Fibroblast of lung (primary cell): ENCODE results near the gene NCAN. TPM values are rescaled to one million over a fixed set of nuclear protein-coding genes. Genes with fewer than 3 reads are reported as not detected.

ENCODE experiments used
- DNase-seq, 2 donors: peaks; one replicate each; pipeline versions ENCODE4 v3.0.0 to v3.0.0-alpha.2; 2010; ENCODE audit warnings: low read depth in 2 of 2
- H2AFZ ChIP-seq: 2 replicates; pipeline ENCODE4 v1.5.1; 2012; ENCODE audit warnings: low read length, control low read depth, inconsistent platforms
- H3K27ac ChIP-seq: 2 replicates; pipeline ENCODE4 v1.5.1; 2011; ENCODE audit warnings: low read length, control low read depth; ENCODE audit not compliant: insufficient read depth
- H3K27me3 ChIP-seq: 2 replicates; pipeline ENCODE4 v1.5.1; 2011; ENCODE audit warnings: mild to moderate bottlenecking, low read length; ENCODE audit not compliant: control insufficient read depth, insufficient read depth
- H3K36me3 ChIP-seq: 2 replicates; pipeline ENCODE4 v1.5.1; 2011; ENCODE audit warnings: low read length; ENCODE audit not compliant: control insufficient read depth, insufficient read depth
- H3K4me1 ChIP-seq: 2 replicates; pipeline ENCODE4 v1.5.1; 2011; ENCODE audit warnings: low read length; ENCODE audit not compliant: control insufficient read depth, insufficient read depth; ENCODE audit errors: extremely low read depth
- H3K4me2 ChIP-seq: 2 replicates; pipeline ENCODE4 v1.5.1; 2011; ENCODE audit warnings: low read length, control low read depth; ENCODE audit not compliant: insufficient read depth; ENCODE audit errors: extremely low read depth
- H3K4me3 ChIP-seq, 4 experiments: fragments of 200-600 bp in 1 of 4; sonication (generic) in 1 of 4; replicated peaks in 1 of 4; 2 replicates each; pipeline ENCODE4 v1.5.1; 2011 to 2016; ENCODE audit warnings: low read length in 4 of 4, low read depth in 3 of 4, mild to moderate bottlenecking in 3 of 4, control low read depth in 2 of 4, inconsistent platforms in 1 of 4, mixed read lengths in 1 of 4; ENCODE audit not compliant: insufficient read depth in 1 of 4; ENCODE audit errors: control extremely low read depth in 1 of 4
- H3K79me2 ChIP-seq: 2 replicates; pipeline ENCODE4 v1.5.1; 2012; ENCODE audit warnings: mild to moderate bottlenecking, low read length, inconsistent platforms; ENCODE audit not compliant: control insufficient read depth, insufficient read depth
- H3K9ac ChIP-seq: 2 replicates; pipeline ENCODE4 v1.5.1; 2011; ENCODE audit warnings: mild to moderate bottlenecking, low read length, control low read depth; ENCODE audit not compliant: insufficient read depth
- H3K9me3 ChIP-seq: 2 replicates; pipeline ENCODE4 v1.5.1; 2012; ENCODE audit warnings: low read depth, low read length; ENCODE audit not compliant: control insufficient read depth, insufficient read depth
- H4K20me1 ChIP-seq: 2 replicates; pipeline ENCODE4 v1.5.1; 2011; ENCODE audit warnings: low read length; ENCODE audit not compliant: control insufficient read depth, insufficient read depth; ENCODE audit errors: extremely low read depth
- CTCF ChIP-seq, 2 donors: IDR thresholded peaks in 1 of 2; conservative IDR thresholded peaks in 1 of 2; 1 replicate in 1 of 2; 2 replicates in 1 of 2; pipeline ENCODE4 v1.5.1; 2011 to 2012; ENCODE audit warnings: low read length in 2 of 2, control low read depth in 1 of 2, inconsistent platforms in 1 of 2, low read depth in 1 of 2, mild to moderate bottlenecking in 1 of 2
- EZH2 ChIP-seq: IDR thresholded peaks from 2 replicates; pipeline ENCODE4 v1.5.1; 2012; ENCODE audit warnings: low read length, control low read depth, mild to moderate bottlenecking; ENCODE audit errors: missing control alignments
- polyA plus RNA-seq, 2 donors: library from polyadenylated mRNA; depleted of rRNA in 1 of 2; stranded (reverse) in 1 of 2; unstranded in 1 of 2; fragments of >200 nt; gene quantifications; 2 replicates each; pipeline ENCODE4 v1.2.1, GENCODE V29; 2011 to 2012; ENCODE audit warnings: missing spikeins in 1 of 2
- total RNA-seq: library from RNA; depleted of rRNA; stranded (reverse); fragments of >200 nt; gene quantifications from 2 replicates; pipeline ENCODE4 v1.2.1, GENCODE V29; 2014

The NCAN gene
- total and polyA plus RNA-seq, 2 donors (not counting 1 experiment from before 2014, with no cell fraction given): under 0.01 TPM; not detected in 1

GRCh38 chr19:19274716-19275565, 63.2 kb downstream of the NCAN start:
- peaks cover 9% of the 10 kb centered on the region for H3K27me3 ChIP-seq
- no peaks in the 10 kb centered on the region for H4K20me1 ChIP-seq
- H3K4me2 ChIP-seq: no peak overlapping the region
- peaks cover 20% of the 10 kb centered on the region for H3K36me3 ChIP-seq
- H3K27ac ChIP-seq: no peak overlapping the region
- H3K79me2 ChIP-seq: no peaks in the 10 kb centered on the region
- no peak overlapping the region for H3K9ac ChIP-seq
- TF ChIP-seq EZH2 (no peak), CTCF (conservative IDR thresholded peaks at IDR 0.05 in 1 of 2, IDR thresholded peaks at IDR 0.05 in 1 of 2; ENCODE audit: low read depth in 1 of 2, low read length in 2 of 2) (no peak)
- DNase-seq: no peak
- H3K4me3 ChIP-seq: no peak overlapping the region
- no peak overlapping the region for H2AFZ ChIP-seq
- no peaks in the 10 kb centered on the region for H3K4me1 ChIP-seq
- H3K9me3 ChIP-seq: no peaks in the 10 kb centered on the region

- Histone ChIP-seq H3K79me2 (no peaks in the 10 kb centered on the region), H3K27ac (no peak overlapping the region), H3K4me3 (no peak overlapping the region), H4K20me1 (no peaks in the 10 kb centered on the region), H3K9ac (no peak overlapping the region), H3K36me3 (peaks cover 22% of the 10 kb centered on the region), H3K4me2 (no peak overlapping the region), H2AFZ (no peak overlapping the region), H3K9me3 (no peaks in the 10 kb centered on the region), H3K4me1 (no peaks in the 10 kb centered on the region), H3K27me3 (peaks cover 3% of the 10 kb centered on the region)
- TF ChIP-seq EZH2 (no peak), CTCF (conservative IDR thresholded peaks at IDR 0.05 in 1 of 2, IDR thresholded peaks at IDR 0.05 in 1 of 2; ENCODE audit: low read depth in 1 of 2, low read length in 2 of 2) (no peak)
- DNase-seq: peak; percentile 11 to 85
Observed at GRCh38 chr19:19276386-19276785, 64.6 kb downstream of the NCAN start.

DNA sequence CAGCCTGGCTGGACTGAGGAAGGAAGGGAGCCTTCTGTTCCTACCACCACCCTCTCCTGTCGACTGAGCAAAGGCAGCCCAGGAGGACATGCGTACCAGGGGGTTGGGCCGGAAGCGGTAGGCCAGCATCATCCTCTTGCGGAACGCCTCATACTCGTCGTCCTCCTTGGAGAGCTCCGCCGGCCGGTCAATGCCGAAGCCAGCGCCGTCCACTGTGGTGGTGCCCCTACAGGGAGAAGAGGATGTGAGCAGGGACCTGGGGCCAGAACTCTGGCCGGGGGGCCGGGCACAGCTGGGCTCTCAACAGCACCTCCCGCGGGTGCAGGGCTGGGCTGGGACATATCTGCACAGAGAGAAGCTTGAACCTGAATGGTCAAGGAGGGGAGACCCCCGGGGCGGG, 65.1 kb downstream of the NCAN start:
- H3K27ac ChIP-seq: no peak overlapping the region
- no peak overlapping the region for H3K4me2 ChIP-seq

More for the DNA sequence above, 65.1 kb downstream of the NCAN start:
- Histone ChIP-seq H3K27me3 (peaks cover 3% of the 10 kb centered on the region), H3K9me3 (no peaks in the 10 kb centered on the region), H4K20me1 (no peaks in the 10 kb centered on the region), H3K79me2 (no peaks in the 10 kb centered on the region), H3K4me1 (no peaks in the 10 kb centered on the region), H2AFZ (no peak overlapping the region), H3K36me3 (peaks cover 24% of the 10 kb centered on the region), H3K4me3 (no peak overlapping the region), H3K9ac (no peak overlapping the region)
- DNase-seq: no peak
- no peak for TF ChIP-seq CTCF (conservative IDR thresholded peaks at IDR 0.05 in 1 of 2, IDR thresholded peaks at IDR 0.05 in 1 of 2; ENCODE audit: low read depth in 1 of 2, low read length in 2 of 2)
- no peak for TF ChIP-seq EZH2
